ENCODE data around the gene C11orf52. TPM values are rescaled to one million over a fixed set of nuclear protein-coding genes. Genes with fewer than 3 reads are reported as not detected.

The C11orf52 gene
- total and polyA plus RNA-seq, 2 of the 8 experiments (the other 6 are each of a cell fraction or from before 2014, with no cell fraction given): 1.7 to 2.7 TPM

- POLR2A ChIA-PET (ENCODE audit: partially characterized antibody): no interaction called here
- TF ChIP-seq EGR1 (IDR thresholded peaks at IDR 0.05; ENCODE audit: borderline replicate concordance, low read depth, low read length) (no peak), CHD2 (IDR thresholded peaks at IDR 0.05; ENCODE audit: low read length) (no peak), EZH2 (IDR thresholded peaks at IDR 0.05; ENCODE audit: low read depth, low read length, severe bottlenecking) (no peak), TCF12 (IDR thresholded peaks at IDR 0.05; ENCODE audit: low read depth, low read length) (no peak), TEAD4 (IDR thresholded peaks at IDR 0.05; ENCODE audit: low read depth, low read length) (no peak), CBX8 (IDR thresholded peaks at IDR 0.05; ENCODE audit: borderline replicate concordance, low read depth, low read length) (no peak), SRF (IDR thresholded peaks at IDR 0.05; ENCODE audit: low read depth, low read length) (no peak), HDAC6 (IDR thresholded peaks at IDR 0.05; ENCODE audit: low read depth, low read length) (no peak), TAF1 (IDR thresholded peaks at IDR 0.05; ENCODE audit: low read depth, low read length) (no peak), GTF2F1 (IDR thresholded peaks at IDR 0.05; ENCODE audit: borderline replicate concordance, low read depth, low read length) (no peak)
Observed at GRCh38 chr11:111969344-111969743, 50.6 kb downstream of the C11orf52 start.

More at GRCh38 chr11:111969344-111969743, 50.6 kb downstream of the C11orf52 start:
- Histone ChIP-seq H3K23ac (ENCODE audit: insufficient read length) (no peak overlapping the region), H4K8ac (ENCODE audit: extremely low read depth, insufficient read depth, low read length) (no peak overlapping the region), H3K56ac (replicated peaks; ENCODE audit: insufficient read length, low read depth, low read length) (no peak overlapping the region), H3K9me3 (ENCODE audit: insufficient read depth in 2 of 2, low read depth in 1 of 2, low read length in 1 of 2) (no peaks in the 10 kb centered on the region), H3K27ac (ENCODE audit: low read depth, low read length) (no peak overlapping the region), H2BK20ac (ENCODE audit: low read length) (no peak overlapping the region), H2BK15ac (ENCODE audit: low read length) (no peak overlapping the region), H2AFZ (ENCODE audit: low read length) (no peak overlapping the region), H3K14ac (ENCODE audit: insufficient read length) (no peak overlapping the region), H2BK120ac (replicated peaks; ENCODE audit: low read depth, low read length) (no peak overlapping the region), H3K4ac (replicated peaks; ENCODE audit: insufficient read length, low read depth, low read length) (no peak overlapping the region), H2BK5ac (ENCODE audit: low read depth, low read length) (no peak overlapping the region), H4K5ac (ENCODE audit: insufficient read length, low read depth, low read length) (no peak overlapping the region), H3K79me2 (ENCODE audit: control insufficient read depth in 1 of 2, insufficient read depth in 2 of 2, low read length in 2 of 2) (no peaks in the 10 kb centered on the region), H4K91ac (replicated peaks; ENCODE audit: insufficient read length, low read length) (no peak overlapping the region), H3K79me1 (ENCODE audit: low read depth, low read length) (no peaks in the 10 kb centered on the region), H3K18ac (ENCODE audit: extremely low read depth, low read length) (no peak overlapping the region), H2BK12ac (ENCODE audit: low read depth, low read length) (no peak overlapping the region), H3K4me3 (ENCODE audit: extremely low read depth in 1 of 4, insufficient read depth in 2 of 4, low read depth in 3 of 4, low read length in 4 of 4) (no peak overlapping the region), H3K23me2 (ENCODE audit: low read depth, low read length) (no peaks in the 10 kb centered on the region), H3K4me1 (replicated peaks in 1 of 4; ENCODE audit: control insufficient read depth in 3 of 4, insufficient read depth in 4 of 4, low read length in 3 of 4) (no peaks in the 10 kb centered on the region), H3K9ac (replicated peaks in 1 of 4; ENCODE audit: extremely low read depth in 1 of 4, low read depth in 3 of 4, low read length in 3 of 4) (no peak overlapping the region), H2AK5ac (ENCODE audit: low read depth, low read length) (no peak overlapping the region), H3K36me3 (ENCODE audit: control insufficient read depth in 2 of 4, insufficient read depth in 4 of 4, low read length in 3 of 4) (peaks cover 0 to 3% (median 1%) of the 10 kb centered on the region in 4 experiments; a peak in 6 of 8 replicates), H4K20me1 (replicated peaks in 1 of 2; ENCODE audit: control insufficient read depth in 1 of 2, insufficient read depth in 2 of 2, low read length in 2 of 2) (no peaks in the 10 kb centered on the region), H3K4me2 (ENCODE audit: insufficient read depth in 1 of 2, low read depth in 2 of 2, low read length in 2 of 2) (no peak overlapping the region), H3K27me3 (replicated peaks in 1 of 4; ENCODE audit: control insufficient read depth in 3 of 4, extremely low read depth in 1 of 4, insufficient read depth in 3 of 4, low read length in 3 of 4) (no peaks in the 10 kb centered on the region)
- no peak for DNase-seq (ENCODE audit: low read depth in 1 of 2, low spot score in 2 of 2)
- CTCF ChIA-PET (ENCODE audit: partially characterized antibody): interaction anchor here (1.6 to 21.3 kb wide), 2 partner anchors 13 to 34 kb away, joined by 5 to 565 read pairs; partner anchors contain the start of gene DIXDC1
- FAIRE-seq: no peak
- WGBS, 2 experiments (ENCODE audit: extremely low coverage in 1 of 2, insufficient coverage in 1 of 2, insufficient read length in 1 of 2, insufficient replicate concordance in 2 of 2, low coverage in 1 of 2, low lambda C conversion rate in 2 of 2, missing lambda C conversion rate in 1 of 2): 93% methylated on average over 3 of the region's 3 CpGs; no CpG with 5 or more reads in 1 of the 2 experiments
